ENCODE data around the gene TACO1. TPM values are rescaled to one million over a fixed set of nuclear protein-coding genes. Genes with fewer than 3 reads are reported as not detected.

TACO1 gene
- total RNA-seq: 10 to 100 TPM; 12.8 to 17.4 TPM

DNA sequence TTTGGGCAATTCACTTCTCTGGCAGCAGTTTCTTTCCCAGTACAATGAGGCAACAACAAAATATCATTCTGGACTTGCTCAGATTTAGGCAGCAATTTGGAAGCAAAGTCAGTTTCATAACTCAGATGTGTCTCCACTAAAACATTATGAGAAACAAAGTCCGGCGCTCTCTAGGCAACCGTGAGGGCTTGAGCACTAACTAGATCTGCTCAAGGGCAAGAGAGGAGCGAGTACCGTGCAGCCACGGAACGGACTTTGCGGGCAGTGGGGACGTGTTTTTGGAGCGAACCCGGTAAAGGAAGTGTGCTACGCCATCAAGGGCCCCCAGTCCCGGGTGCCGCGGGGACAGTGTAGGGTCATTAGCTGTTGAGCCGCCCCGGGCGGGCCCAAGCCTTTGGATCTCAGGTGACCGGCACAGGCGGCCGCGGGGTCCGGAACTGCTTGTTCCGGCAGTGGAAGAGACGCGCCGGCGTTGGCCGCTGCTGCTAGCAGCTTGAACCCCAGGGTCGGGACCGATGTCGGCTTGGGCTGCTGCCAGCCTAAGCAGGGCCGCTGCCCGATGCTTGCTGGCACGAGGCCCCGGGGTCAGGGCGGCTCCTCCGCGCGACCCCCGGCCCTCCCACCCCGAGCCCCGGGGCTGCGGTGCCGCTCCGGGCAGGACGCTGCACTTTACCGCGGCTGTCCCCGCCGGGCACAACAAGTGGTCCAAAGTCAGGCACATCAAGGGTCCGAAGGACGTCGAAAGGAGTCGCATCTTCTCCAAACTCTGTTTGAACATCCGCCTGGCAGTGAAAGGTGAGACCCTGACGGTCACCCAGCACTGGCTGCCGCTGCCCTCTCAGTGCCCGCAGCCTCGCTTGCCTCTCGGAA lies at the start of gene TACO1:
Gene TACO1, plus strand, starts transcription at position 327 of the 870 bp plus-strand sequence. Its CDS starts 189 bp downstream, at position 516.
- peak within 1 kb of the TSS; percentile 75 to 83 for H3K27ac ChIP-seq
- no peaks in the 10 kb centered on the region for H3K4me1 ChIP-seq (replicated peaks)
- WGBS: 1% methylated on average over 44 of the region's 61 CpGs
- H3K36me3 ChIP-seq: no peaks in the 10 kb centered on the region
- DNase-seq (ENCODE audit: low spot score): peak; percentile 55
- intact Hi-C loops (cut with DNase I): no loop called here
- no peaks in the 10 kb centered on the region for H3K27me3 ChIP-seq (replicated peaks; ENCODE audit: insufficient read depth)
- peak; percentile 81 for TF ChIP-seq POLR2AphosphoS5 (IDR thresholded peaks at IDR 0.05)
- TF ChIP-seq, protein P1, sequence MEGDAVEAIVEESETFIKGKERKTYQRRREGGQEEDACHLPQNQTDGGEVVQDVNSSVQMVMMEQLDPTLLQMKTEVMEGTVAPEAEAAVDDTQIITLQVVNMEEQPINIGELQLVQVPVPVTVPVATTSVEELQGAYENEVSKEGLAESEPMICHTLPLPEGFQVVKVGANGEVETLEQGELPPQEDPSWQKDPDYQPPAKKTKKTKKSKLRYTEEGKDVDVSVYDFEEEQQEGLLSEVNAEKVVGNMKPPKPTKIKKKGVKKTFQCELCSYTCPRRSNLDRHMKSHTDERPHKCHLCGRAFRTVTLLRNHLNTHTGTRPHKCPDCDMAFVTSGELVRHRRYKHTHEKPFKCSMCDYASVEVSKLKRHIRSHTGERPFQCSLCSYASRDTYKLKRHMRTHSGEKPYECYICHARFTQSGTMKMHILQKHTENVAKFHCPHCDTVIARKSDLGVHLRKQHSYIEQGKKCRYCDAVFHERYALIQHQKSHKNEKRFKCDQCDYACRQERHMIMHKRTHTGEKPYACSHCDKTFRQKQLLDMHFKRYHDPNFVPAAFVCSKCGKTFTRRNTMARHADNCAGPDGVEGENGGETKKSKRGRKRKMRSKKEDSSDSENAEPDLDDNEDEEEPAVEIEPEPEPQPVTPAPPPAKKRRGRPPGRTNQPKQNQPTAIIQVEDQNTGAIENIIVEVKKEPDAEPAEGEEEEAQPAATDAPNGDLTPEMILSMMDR (IDR thresholded peaks at IDR 0.05): no peak
- H3K4me3 ChIP-seq: peak within 1 kb of the TSS; percentile 64 to 91
- H3K9me3 ChIP-seq: no peaks in the 10 kb centered on the region

DNA sequence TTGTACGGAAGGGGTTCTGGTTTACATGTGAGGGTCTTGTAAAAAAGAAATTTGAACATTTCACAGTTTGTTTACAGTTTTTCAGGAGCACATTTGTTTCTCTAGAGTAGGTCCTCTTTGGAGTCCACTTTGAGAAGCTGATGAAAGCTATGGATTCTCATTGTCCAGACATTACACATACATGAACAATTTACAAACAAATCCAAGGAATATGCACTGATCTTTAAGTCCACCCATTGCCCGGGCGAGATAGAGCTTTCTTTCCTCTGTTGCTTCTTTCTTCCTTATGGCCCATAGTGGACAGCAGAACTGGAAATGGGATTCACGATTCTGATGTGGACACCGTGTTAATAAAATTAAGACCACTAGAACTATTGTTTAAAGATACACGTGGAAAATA lies 48.5 kb upstream of the TACO1 start:
- TF ChIP-seq POLR2AphosphoS5 (IDR thresholded peaks at IDR 0.05) (no peak), POLR2A (IDR thresholded peaks at IDR 0.05) (no peak)
- TF ChIP-seq, protein P1 (IDR thresholded peaks at IDR 0.05): no peak
- no peak overlapping the region for H3K27ac ChIP-seq
- no peaks in the 10 kb centered on the region for H3K27me3 ChIP-seq (replicated peaks; ENCODE audit: insufficient read depth)
- WGBS: 47% methylated on average over 6 of the region's 6 CpGs
- no peaks in the 10 kb centered on the region for H3K9me3 ChIP-seq
- H3K36me3 ChIP-seq: no peaks in the 10 kb centered on the region
- peak overlapping the region; percentile 73 to 84 for H3K4me3 ChIP-seq
- intact Hi-C loops (cut with DNase I): loop anchor here (5.0 kb wide), 2 partner anchors 70 to 105 kb away; partner anchors contain the start of genes CYB561 and MAP3K3
- H3K4me1 ChIP-seq (replicated peaks): peaks cover 9% of the 10 kb centered on the region
- no peak for DNase-seq (ENCODE audit: low spot score)

DNA sequence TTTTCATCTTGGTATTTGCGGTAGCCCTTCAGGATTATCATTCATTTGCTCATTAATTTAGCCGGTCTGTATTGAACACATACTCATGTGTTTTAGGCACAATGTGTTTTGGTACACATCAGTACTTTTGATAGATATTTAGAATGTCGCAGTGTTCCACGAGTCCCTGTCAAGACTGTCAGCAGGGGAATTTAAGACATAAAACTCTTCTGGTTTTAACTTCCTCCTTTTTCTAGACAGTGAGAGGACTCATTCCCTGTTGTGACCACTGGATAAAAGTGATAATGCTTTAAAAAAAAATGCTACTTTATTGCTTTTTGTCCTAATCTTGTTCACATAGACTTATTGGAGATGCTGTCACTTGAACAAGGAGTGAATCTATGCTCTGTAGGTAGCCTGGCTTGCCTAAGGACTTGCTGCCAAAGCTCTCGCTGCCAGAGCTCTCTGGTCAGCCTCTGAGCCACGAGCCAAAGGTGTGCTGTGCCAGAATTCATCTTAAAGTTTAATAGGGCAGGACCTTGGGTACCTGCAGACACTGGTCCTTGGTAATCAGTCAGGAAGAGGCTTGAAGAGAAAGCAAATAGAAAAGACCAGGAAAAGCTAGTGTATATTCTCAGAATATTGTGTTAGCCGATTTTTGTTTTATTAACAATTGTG lies 45.1 kb upstream of the TACO1 start:
- intact Hi-C loops (cut with DNase I): no loop called here
- Histone ChIP-seq H3K27me3 (replicated peaks; ENCODE audit: insufficient read depth) (no peaks in the 10 kb centered on the region), H3K4me1 (replicated peaks) (peaks cover 9% of the 10 kb centered on the region), H3K4me3 (no peak overlapping the region), H3K9me3 (no peaks in the 10 kb centered on the region), H3K27ac (no peak overlapping the region), H3K36me3 (no peaks in the 10 kb centered on the region)
- DNase-seq (ENCODE audit: low spot score): no peak
- WGBS: 57% methylated on average over 7 of the region's 7 CpGs
- TF ChIP-seq POLR2AphosphoS5 (IDR thresholded peaks at IDR 0.05) (no peak), POLR2A (IDR thresholded peaks at IDR 0.05) (no peak)
- TF ChIP-seq, protein P1 (IDR thresholded peaks at IDR 0.05): no peak

DNA sequence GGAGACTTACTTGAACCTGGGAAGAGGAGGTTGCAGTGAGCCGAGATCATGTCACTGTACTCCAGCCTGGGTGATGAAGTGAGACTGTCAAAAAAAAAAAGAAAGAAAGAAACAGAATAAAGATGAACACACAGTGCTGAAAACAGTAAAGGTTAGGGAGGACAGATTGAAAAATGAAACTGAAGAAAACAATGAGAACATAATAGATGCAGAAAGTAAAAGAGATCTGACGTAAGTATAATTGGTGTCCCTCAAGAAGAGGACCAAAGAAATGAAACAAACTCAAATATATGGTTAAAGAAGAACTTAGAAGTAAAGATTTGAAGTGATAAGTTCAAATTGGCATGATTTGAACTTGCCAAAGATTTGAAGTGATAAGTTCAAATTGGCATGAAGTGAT lies 43.3 kb upstream of the TACO1 start:
- Histone ChIP-seq H3K9me3 (no peaks in the 10 kb centered on the region), H3K36me3 (no peaks in the 10 kb centered on the region), H3K27me3 (replicated peaks; ENCODE audit: insufficient read depth) (no peaks in the 10 kb centered on the region), H3K4me3 (no peak overlapping the region), H3K4me1 (replicated peaks) (peaks cover 9% of the 10 kb centered on the region), H3K27ac (no peak overlapping the region)
- DNase-seq (ENCODE audit: low spot score): no peak
- TF ChIP-seq POLR2AphosphoS5 (IDR thresholded peaks at IDR 0.05) (no peak), POLR2A (IDR thresholded peaks at IDR 0.05) (no peak)
- TF ChIP-seq, protein P1 (IDR thresholded peaks at IDR 0.05): no peak
- WGBS: 94% methylated on average over 2 of the region's 2 CpGs
- intact Hi-C loops (cut with DNase I): no loop called here
